ENCODE results near the gene ASCC2. TPM values are rescaled to one million over a fixed set of nuclear protein-coding genes. Genes with fewer than 3 reads are reported as not detected.

ASCC2 gene
- total and polyA plus RNA-seq, 7 experiments from 2014 or later, result 48.7 to 101 (median 90.5) TPM

GRCh38 chr22:29739346-29739875 is 98.7 kb downstream of the ASCC2 start:
- Mint-ChIP-seq H3K27me3 (no peaks in the 10 kb centered on the region), H3K4me3 (no peak overlapping the region), H3K27ac (peak overlapping the region in 1 of 9 donors; percentile 23), H3K4me1 (peaks cover 0 to 6% (median 4%) of the 10 kb centered on the region in 7 donors), H3K36me3 (peaks cover 1 to 46% (median 4%) of the 10 kb centered on the region in 5 donors), H3K9me3 (no peaks in the 10 kb centered on the region)
- ChIA-PET CTCF (interaction anchor here (0.7 kb wide), 1 partner anchor 49 kb away, joined by 3 read pairs; no protein-coding TSS in a partner anchor), POLR2A (no interaction called here)
- peaks cover 0 to 50% (median 5%) of the 10 kb centered on the region in 3 experiments for H3K36me3 ChIP-seq (ENCODE audit: control insufficient read depth in 2 of 3, insufficient read depth in 3 of 3, low read length in 3 of 3)
- no peak for ATAC-seq
- no peak overlapping the region for H3K4me3 ChIP-seq (ENCODE audit: low read length)
- H3K27ac ChIP-seq (ENCODE audit: low read depth, low read length), result no peak overlapping the region
- no peaks in the 10 kb centered on the region for H3K9me3 ChIP-seq (ENCODE audit: control insufficient read depth in 2 of 3, low read length in 3 of 3)
- no peak for DNase-seq
- intact Hi-C loops (cut with micrococcal nuclease), result no loop called here
- H3K4me1 ChIP-seq (ENCODE audit: control insufficient read depth in 2 of 2, insufficient read depth in 2 of 2, low read length in 2 of 2), result no peaks in the 10 kb centered on the region
- no peaks in the 10 kb centered on the region for H3K27me3 ChIP-seq (ENCODE audit: control insufficient read depth in 2 of 2, insufficient read depth in 2 of 2, low read length in 2 of 2)

Other genes with a start within 250 kb of the ASCC2 start
- 10 to 100 TPM; 27.6 to 56.3 (median 28.3) TPM for gene NF2, start 234.6 kb downstream of the ASCC2 start, total RNA-seq
- gene NF2, start 234.6 kb downstream of the ASCC2 start, polyA plus RNA-seq, result 10 to 100 TPM; 15.6 to 23.1 TPM
- under 1 TPM in 3 of 5 experiments, not detected in 2; 0.07 to 0.42 (median 0.22) TPM for gene CABP7, start 118.3 kb downstream of the ASCC2 start, total RNA-seq
- gene CABP7, start 118.3 kb downstream of the ASCC2 start, polyA plus RNA-seq, result under 1 TPM in 1 of 2 donors, not detected in 1; 0.12 TPM
- gene ZMAT5, start 71.3 kb downstream of the ASCC2 start, total RNA-seq, result 10 to 100 TPM; 12.9 to 26.4 (median 14.7) TPM
- 10 to 100 TPM; 42.7 to 55.0 TPM for gene ZMAT5, start 71.3 kb downstream of the ASCC2 start, polyA plus RNA-seq
- 10 to 100 TPM; 30.9 to 99.8 (median 50.0) TPM for gene UQCR10, start 70.9 kb downstream of the ASCC2 start, total RNA-seq
- 100 to 1,000 TPM; 246 to 310 TPM for gene UQCR10, start 70.9 kb downstream of the ASCC2 start, polyA plus RNA-seq
- 10 to 100 TPM; 33.2 to 88.7 (median 64.6) TPM for gene MTMR3, start 44.9 kb upstream of the ASCC2 start, total RNA-seq
- 10 to 100 TPM; 14.2 to 24.5 TPM for gene MTMR3, start 44.9 kb upstream of the ASCC2 start, polyA plus RNA-seq
- under 1 TPM in 1 of 5 experiments, not detected in 4; 0.34 TPM for gene HORMAD2, start 242.2 kb upstream of the ASCC2 start, total RNA-seq
- gene HORMAD2, start 242.2 kb upstream of the ASCC2 start, polyA plus RNA-seq, result not detected

All from naive thymus-derived CD4-positive, alpha-beta T cell (primary cell).